Endothelial cell (in vitro differentiated cells): Measurements from ENCODE around the gene LAPTM4A. TPM values are rescaled to one million over a fixed set of nuclear protein-coding genes. Genes with fewer than 3 reads are reported as not detected.

Experiments
- DNase-seq: peaks from one replicate; pipeline ENCODE4 v3.0.0; 2021; ENCODE audit warnings: low spot score
- H3K27ac Mint-ChIP-seq: one replicate; pipeline ENCODE4 v1.8.0; 2021; ENCODE audit warnings: mixed read lengths, inconsistent platforms; ENCODE audit not compliant: unreplicated experiment
- H3K27me3 Mint-ChIP-seq: one replicate; pipeline ENCODE4 v1.8.0; 2021; ENCODE audit warnings: mild to moderate bottlenecking, moderate library complexity, mixed read lengths, inconsistent platforms; ENCODE audit not compliant: unreplicated experiment
- H3K36me3 Mint-ChIP-seq: one replicate; pipeline ENCODE4 v1.8.0; 2021; ENCODE audit warnings: mild to moderate bottlenecking, low read depth, mixed read lengths, inconsistent platforms; ENCODE audit not compliant: unreplicated experiment
- H3K4me1 Mint-ChIP-seq: one replicate; pipeline ENCODE4 v1.8.0; 2021; ENCODE audit warnings: mild to moderate bottlenecking, mixed read lengths, inconsistent platforms; ENCODE audit not compliant: unreplicated experiment
- H3K4me3 Mint-ChIP-seq: one replicate; pipeline ENCODE4 v1.8.0; 2021; ENCODE audit warnings: mild to moderate bottlenecking, mixed read lengths, inconsistent platforms; ENCODE audit not compliant: unreplicated experiment
- H3K9me3 Mint-ChIP-seq: one replicate; pipeline ENCODE4 v1.8.0; 2021; ENCODE audit warnings: mixed read lengths, inconsistent platforms; ENCODE audit not compliant: unreplicated experiment
- CTCF ChIP-seq: fragments of 200-600 bp; sonication (generic); IDR thresholded peaks from one replicate; pipeline ENCODE4 v1.5.0; 2021; ENCODE audit warnings: antibody characterized with exemption; ENCODE audit not compliant: unreplicated experiment
- total RNA-seq: library from RNA; stranded (reverse); fragmentation: NEBNext Ultra II Directional; extraction: Animal tissue kit (Norgen Biotek cat#: 25700); gene quantifications from one replicate; pipeline ENCODE4 v1.2.1, GENCODE V29; 2021; ENCODE audit not compliant: unreplicated experiment

LAPTM4A gene
- total RNA-seq, 1 donor from 2014 or later, result 264 TPM

GRCh38 chr2:20060106-20060505 lies 8.7 kb upstream of the LAPTM4A start:
- Mint-ChIP-seq H3K36me3 (no peaks in the 10 kb centered on the region), H3K27ac (no peak overlapping the region), H3K9me3 (no peaks in the 10 kb centered on the region), H3K4me3 (no peak overlapping the region), H3K4me1 (no peaks in the 10 kb centered on the region), H3K27me3 (no peaks in the 10 kb centered on the region)
- no peak for DNase-seq
- TF ChIP-seq CTCF, result no peak

GRCh38 chr2:20057268-20057667 lies 5.8 kb upstream of the LAPTM4A start:
- DNase-seq, result no peak
- Mint-ChIP-seq H3K27ac (no peak overlapping the region), H3K27me3 (no peaks in the 10 kb centered on the region), H3K4me1 (no peaks in the 10 kb centered on the region), H3K36me3 (no peaks in the 10 kb centered on the region), H3K4me3 (no peak overlapping the region), H3K9me3 (no peaks in the 10 kb centered on the region)
- no peak for TF ChIP-seq CTCF

- peaks cover 4% of the 10 kb centered on the region for H3K27me3 Mint-ChIP-seq
- H3K36me3 Mint-ChIP-seq, result peaks cover 5% of the 10 kb centered on the region
These were observed 3.5 kb upstream of the LAPTM4A start for GRCh38 chr2:20054931-20055330.

GRCh38 chr2:20054119-20054518 lies 2.7 kb upstream of the LAPTM4A start:
- peaks cover 14% of the 10 kb centered on the region for H3K4me1 Mint-ChIP-seq
- H3K9me3 Mint-ChIP-seq, result no peaks in the 10 kb centered on the region
- no peak for TF ChIP-seq CTCF
- no peak overlapping the region for H3K4me3 Mint-ChIP-seq
- H3K36me3 Mint-ChIP-seq, result peaks cover 5% of the 10 kb centered on the region
- no peak for DNase-seq
- no peak overlapping the region for H3K27ac Mint-ChIP-seq
- peaks cover 4% of the 10 kb centered on the region for H3K27me3 Mint-ChIP-seq

More at GRCh38 chr2:20054931-20055330, 3.5 kb upstream of the LAPTM4A start:
- Mint-ChIP-seq H3K4me1 (peaks cover 8% of the 10 kb centered on the region), H3K4me3 (no peak overlapping the region), H3K27ac (no peak overlapping the region), H3K9me3 (no peaks in the 10 kb centered on the region)
- DNase-seq, result no peak
- TF ChIP-seq CTCF, result no peak

- no peak for TF ChIP-seq CTCF
- Mint-ChIP-seq H3K27ac (no peak overlapping the region), H3K27me3 (peaks cover 4% of the 10 kb centered on the region), H3K9me3 (no peaks in the 10 kb centered on the region), H3K36me3 (peaks cover 5% of the 10 kb centered on the region), H3K4me3 (no peak overlapping the region), H3K4me1 (peaks cover 25% of the 10 kb centered on the region)
- DNase-seq, result no peak
These were observed 1.4 kb upstream of the LAPTM4A start for GRCh38 chr2:20052861-20053281.
